Measurements from ENCODE around the gene CCDC192. TPM values are rescaled to one million over a fixed set of nuclear protein-coding genes. Genes with fewer than 3 reads are reported as not detected.

CCDC192 gene
- polyA plus RNA-seq, 1 donor from 2014 or later, result not detected

DNA sequence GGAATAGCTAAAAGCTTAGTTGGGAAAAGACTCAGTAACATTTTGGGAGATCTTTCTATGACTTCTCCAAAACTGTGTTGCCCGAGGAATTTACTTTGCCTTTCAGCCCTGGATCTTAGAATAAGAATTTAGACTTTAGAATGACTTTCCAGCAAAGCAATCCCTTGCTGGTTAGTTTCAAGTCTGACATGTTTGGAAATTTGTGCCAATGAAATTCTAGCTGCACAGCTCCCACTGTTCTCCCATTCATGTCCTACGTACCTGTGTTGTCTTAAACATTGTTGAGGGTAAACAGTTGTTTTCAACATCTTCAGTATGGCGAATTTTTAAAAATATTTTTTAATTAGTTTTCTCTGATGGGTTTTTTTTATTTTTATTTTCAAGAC lies 111.4 kb downstream of the CCDC192 start:
- no peak overlapping the region for H2AFZ ChIP-seq (ENCODE audit: low read depth, low read length)
- no peaks in the 10 kb centered on the region for H3K36me3 ChIP-seq (ENCODE audit: insufficient read depth, low read length)
- H3K79me2 ChIP-seq (replicated peaks; ENCODE audit: insufficient read depth, low read length), result no peaks in the 10 kb centered on the region
- H3K9me2 ChIP-seq (ENCODE audit: insufficient read depth, low read length), result no peaks in the 10 kb centered on the region
- no peaks in the 10 kb centered on the region for H4K20me1 ChIP-seq (ENCODE audit: insufficient read depth)
- no peak overlapping the region for H3K27ac ChIP-seq (ENCODE audit: low read length)
- no peaks in the 10 kb centered on the region for H3K27me3 ChIP-seq (ENCODE audit: insufficient read depth, low read depth, low read length)
- TF ChIP-seq POLR2AphosphoS5 (IDR thresholded peaks at IDR 0.05) (no peak), SMC3 (conservative IDR thresholded peaks at IDR 0.05; ENCODE audit: poor library complexity) (no peak)
- H3F3A ChIP-seq (ENCODE audit: insufficient read depth, low read length, poor library complexity, severe bottlenecking), result no peaks in the 10 kb centered on the region
- H3K9ac ChIP-seq (ENCODE audit: low read length), result no peak overlapping the region
- no peaks in the 10 kb centered on the region for H3K9me3 ChIP-seq (ENCODE audit: low read length)
- no peak overlapping the region for H3K4me3 ChIP-seq (ENCODE audit: low read length)
- no peak overlapping the region for H3K4me2 ChIP-seq (ENCODE audit: low read length)

GRCh38 chr5:127820910-127821553 lies 117.8 kb downstream of the CCDC192 start:
- no peak overlapping the region for H3K27ac ChIP-seq (ENCODE audit: low read length)
- no peak overlapping the region for H3K4me3 ChIP-seq (ENCODE audit: low read length)
- no peak overlapping the region for H3K4me2 ChIP-seq (ENCODE audit: low read length)
- H4K20me1 ChIP-seq (ENCODE audit: insufficient read depth), result no peaks in the 10 kb centered on the region
- H3K9ac ChIP-seq (ENCODE audit: low read length), result no peak overlapping the region
- no peaks in the 10 kb centered on the region for H3K9me2 ChIP-seq (ENCODE audit: insufficient read depth, low read length)
- H3K27me3 ChIP-seq (ENCODE audit: insufficient read depth, low read depth, low read length), result no peaks in the 10 kb centered on the region
- no peaks in the 10 kb centered on the region for H3K9me3 ChIP-seq (ENCODE audit: low read length)
- H3F3A ChIP-seq (ENCODE audit: insufficient read depth, low read length, poor library complexity, severe bottlenecking), result no peaks in the 10 kb centered on the region
- no peaks in the 10 kb centered on the region for H3K79me2 ChIP-seq (replicated peaks; ENCODE audit: insufficient read depth, low read length)
- H3K36me3 ChIP-seq (ENCODE audit: insufficient read depth, low read length), result no peaks in the 10 kb centered on the region
- TF ChIP-seq SMC3 (conservative IDR thresholded peaks at IDR 0.05; ENCODE audit: poor library complexity), result no peak
- H2AFZ ChIP-seq (ENCODE audit: low read depth, low read length), result no peak overlapping the region

GRCh38 chr5:127821896-127822295 lies 118.7 kb downstream of the CCDC192 start:
- no peaks in the 10 kb centered on the region for H3K79me2 ChIP-seq (replicated peaks; ENCODE audit: insufficient read depth, low read length)

More at GRCh38 chr5:127821896-127822295, 118.7 kb downstream of the CCDC192 start:
- Histone ChIP-seq H3K36me3 (ENCODE audit: insufficient read depth, low read length) (no peaks in the 10 kb centered on the region), H4K20me1 (ENCODE audit: insufficient read depth) (no peaks in the 10 kb centered on the region), H3F3A (ENCODE audit: insufficient read depth, low read length, poor library complexity, severe bottlenecking) (no peaks in the 10 kb centered on the region), H2AFZ (ENCODE audit: low read depth, low read length) (no peak overlapping the region), H3K27ac (ENCODE audit: low read length) (no peak overlapping the region), H3K9me2 (ENCODE audit: insufficient read depth, low read length) (no peaks in the 10 kb centered on the region), H3K4me2 (ENCODE audit: low read length) (no peak overlapping the region), H3K4me3 (ENCODE audit: low read length) (no peak overlapping the region), H3K27me3 (ENCODE audit: insufficient read depth, low read depth, low read length) (no peaks in the 10 kb centered on the region), H3K9ac (ENCODE audit: low read length) (no peak overlapping the region), H3K9me3 (ENCODE audit: low read length) (no peaks in the 10 kb centered on the region)
- TF ChIP-seq EZH2 (IDR thresholded peaks at IDR 0.05; ENCODE audit: borderline replicate concordance, insufficient read depth, low read length, poor library complexity, severe bottlenecking) (no peak), SMC3 (conservative IDR thresholded peaks at IDR 0.05; ENCODE audit: poor library complexity) (no peak), TAF1 (IDR thresholded peaks at IDR 0.05; ENCODE audit: low read depth) (no peak), EP300 (conservative IDR thresholded peaks at IDR 0.05; ENCODE audit: poor library complexity, severe bottlenecking) (no peak), POLR2AphosphoS5 (IDR thresholded peaks at IDR 0.05) (no peak), RAD21 (conservative IDR thresholded peaks at IDR 0.05) (no peak), MXI1 (conservative IDR thresholded peaks at IDR 0.05; ENCODE audit: poor library complexity, severe bottlenecking) (no peak), CTCF (IDR thresholded peaks at IDR 0.05; ENCODE audit: poor library complexity, severe bottlenecking) (no peak)
- TF ChIP-seq, protein P1, sequence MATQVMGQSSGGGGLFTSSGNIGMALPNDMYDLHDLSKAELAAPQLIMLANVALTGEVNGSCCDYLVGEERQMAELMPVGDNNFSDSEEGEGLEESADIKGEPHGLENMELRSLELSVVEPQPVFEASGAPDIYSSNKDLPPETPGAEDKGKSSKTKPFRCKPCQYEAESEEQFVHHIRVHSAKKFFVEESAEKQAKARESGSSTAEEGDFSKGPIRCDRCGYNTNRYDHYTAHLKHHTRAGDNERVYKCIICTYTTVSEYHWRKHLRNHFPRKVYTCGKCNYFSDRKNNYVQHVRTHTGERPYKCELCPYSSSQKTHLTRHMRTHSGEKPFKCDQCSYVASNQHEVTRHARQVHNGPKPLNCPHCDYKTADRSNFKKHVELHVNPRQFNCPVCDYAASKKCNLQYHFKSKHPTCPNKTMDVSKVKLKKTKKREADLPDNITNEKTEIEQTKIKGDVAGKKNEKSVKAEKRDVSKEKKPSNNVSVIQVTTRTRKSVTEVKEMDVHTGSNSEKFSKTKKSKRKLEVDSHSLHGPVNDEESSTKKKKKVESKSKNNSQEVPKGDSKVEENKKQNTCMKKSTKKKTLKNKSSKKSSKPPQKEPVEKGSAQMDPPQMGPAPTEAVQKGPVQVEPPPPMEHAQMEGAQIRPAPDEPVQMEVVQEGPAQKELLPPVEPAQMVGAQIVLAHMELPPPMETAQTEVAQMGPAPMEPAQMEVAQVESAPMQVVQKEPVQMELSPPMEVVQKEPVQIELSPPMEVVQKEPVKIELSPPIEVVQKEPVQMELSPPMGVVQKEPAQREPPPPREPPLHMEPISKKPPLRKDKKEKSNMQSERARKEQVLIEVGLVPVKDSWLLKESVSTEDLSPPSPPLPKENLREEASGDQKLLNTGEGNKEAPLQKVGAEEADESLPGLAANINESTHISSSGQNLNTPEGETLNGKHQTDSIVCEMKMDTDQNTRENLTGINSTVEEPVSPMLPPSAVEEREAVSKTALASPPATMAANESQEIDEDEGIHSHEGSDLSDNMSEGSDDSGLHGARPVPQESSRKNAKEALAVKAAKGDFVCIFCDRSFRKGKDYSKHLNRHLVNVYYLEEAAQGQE (IDR thresholded peaks at IDR 0.05; ENCODE audit: borderline replicate concordance), result no peak

All from neural cell (in vitro differentiated cells).